Panc1 (cell line): ENCODE results near the gene PKNOX2.
A peak's percentile ranks its signal among the peaks of the same experiment; 100 is the strongest.

Experiments used
- POLR2AphosphoS5 ChIP-seq: IDR thresholded peaks from 2 replicates; pipeline ENCODE4 v1.6.1; 2012; ENCODE audit warnings: mild to moderate bottlenecking, low read depth, low read length, moderate library complexity
- TF ChIP-seq, protein P1 (sequence below): fragments of 450-650 bp; IDR thresholded peaks from 2 replicates; pipeline ENCODE4 v1.5.1; 2017; ENCODE audit warnings: mild to moderate bottlenecking

DNA sequence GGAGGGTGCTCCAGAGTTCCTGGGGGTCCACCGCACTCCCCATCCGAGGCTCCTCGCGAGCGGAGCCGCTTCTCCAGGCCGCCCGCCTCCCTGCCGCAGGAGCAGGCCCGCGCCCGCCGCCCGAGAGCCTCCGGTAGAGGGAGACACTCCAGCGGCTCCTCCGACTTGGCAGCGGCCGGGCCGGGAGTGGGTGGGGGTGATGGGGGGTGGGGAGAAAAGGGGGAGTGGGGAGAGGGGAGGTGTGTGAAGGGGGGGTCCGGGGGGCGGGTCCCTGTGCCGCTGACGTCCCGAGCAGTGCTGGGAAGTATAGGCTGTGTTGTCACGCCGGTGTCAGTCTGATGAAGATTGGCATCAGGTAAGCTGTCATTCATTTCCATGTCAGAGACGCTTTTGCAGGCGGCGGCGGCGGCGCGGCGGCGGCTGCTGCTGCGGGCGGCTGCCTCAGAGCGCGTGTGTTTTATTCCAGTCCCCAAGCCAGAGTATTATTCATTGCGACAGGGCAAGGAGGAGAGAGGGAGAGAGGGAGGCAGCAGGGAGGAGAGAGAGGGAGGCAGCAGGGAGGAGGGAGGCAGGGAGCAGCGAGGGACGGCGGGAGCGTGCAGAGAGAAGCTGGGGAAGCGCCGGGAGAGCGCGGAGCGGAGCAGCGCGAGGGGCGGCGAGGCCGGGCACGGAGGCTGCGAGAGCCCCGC is at the start of gene PKNOX2:
- TF ChIP-seq, protein P1, sequence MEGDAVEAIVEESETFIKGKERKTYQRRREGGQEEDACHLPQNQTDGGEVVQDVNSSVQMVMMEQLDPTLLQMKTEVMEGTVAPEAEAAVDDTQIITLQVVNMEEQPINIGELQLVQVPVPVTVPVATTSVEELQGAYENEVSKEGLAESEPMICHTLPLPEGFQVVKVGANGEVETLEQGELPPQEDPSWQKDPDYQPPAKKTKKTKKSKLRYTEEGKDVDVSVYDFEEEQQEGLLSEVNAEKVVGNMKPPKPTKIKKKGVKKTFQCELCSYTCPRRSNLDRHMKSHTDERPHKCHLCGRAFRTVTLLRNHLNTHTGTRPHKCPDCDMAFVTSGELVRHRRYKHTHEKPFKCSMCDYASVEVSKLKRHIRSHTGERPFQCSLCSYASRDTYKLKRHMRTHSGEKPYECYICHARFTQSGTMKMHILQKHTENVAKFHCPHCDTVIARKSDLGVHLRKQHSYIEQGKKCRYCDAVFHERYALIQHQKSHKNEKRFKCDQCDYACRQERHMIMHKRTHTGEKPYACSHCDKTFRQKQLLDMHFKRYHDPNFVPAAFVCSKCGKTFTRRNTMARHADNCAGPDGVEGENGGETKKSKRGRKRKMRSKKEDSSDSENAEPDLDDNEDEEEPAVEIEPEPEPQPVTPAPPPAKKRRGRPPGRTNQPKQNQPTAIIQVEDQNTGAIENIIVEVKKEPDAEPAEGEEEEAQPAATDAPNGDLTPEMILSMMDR: peak; percentile 92
- no peak for TF ChIP-seq POLR2AphosphoS5
